Left lung (tissue), 10 donors: ENCODE data around the gene MTHFR. TPM values are rescaled to one million over a fixed set of nuclear protein-coding genes. Genes with fewer than 3 reads are reported as not detected.

Experiments
- ATAC-seq: fragments of 200-7000 bp; cut with Tn5 transposase; one replicate; pipeline ENCODE4 v1.9.1; 2020; ENCODE audit warnings: moderate library complexity
- DNase-seq, 4 donors: peaks; one replicate each; pipeline ENCODE4 v3.0.0-alpha.2; 2013 to 2020
- H3K27ac ChIP-seq, 2 donors: fragments of 200-600 bp; sonication (generic) in 1 of 2; one replicate each; pipeline versions ENCODE4 v1.5.0 to v1.8.0; 2020 to 2021
- H3K27me3 ChIP-seq, 2 donors: fragments of 200-600 bp; sonication (generic) in 1 of 2; one replicate each; pipeline versions ENCODE4 v1.5.0 to v1.8.0; 2020 to 2021
- H3K36me3 ChIP-seq, 2 donors: fragments of 200-600 bp; sonication (generic) in 1 of 2; one replicate each; pipeline versions ENCODE4 v1.5.0 to v1.8.0; 2020 to 2021
- H3K4me1 ChIP-seq, 2 donors: fragments of 200-600 bp; one replicate each; pipeline ENCODE4 v1.8.0; 2021
- H3K4me3 ChIP-seq, 2 donors: fragments of 200-600 bp; sonication (generic) in 1 of 2; one replicate each; pipeline versions ENCODE4 v1.5.0 to v1.8.0; 2020 to 2021; ENCODE audit warnings: mild to moderate bottlenecking in 1 of 2
- H3K9me3 ChIP-seq, 2 donors: fragments of 200-600 bp; sonication (generic) in 1 of 2; one replicate each; pipeline versions ENCODE4 v1.5.0 to v1.8.0; 2020 to 2021
- CTCF ChIP-seq, 2 donors: fragments of 200-600 bp; sonication (generic) in 1 of 2; IDR thresholded peaks; one replicate each; pipeline versions ENCODE4 v1.5.0 to v1.8.0; 2021; ENCODE audit warnings: antibody characterized with exemption in 2 of 2
- intact Hi-C, 2 donors: fragments of 100-400 bp; cut with DNase I; formaldehyde crosslinking; loops; one replicate each; pipeline versions ENCODE4 v1.11.2 to v1.14.2; 2022
- polyA plus RNA-seq, 6 donors: library from polyadenylated mRNA; unstranded; fragments of 120-200 nt; gene quantifications; one replicate each; pipeline ENCODE4 v1.2.1, GENCODE V29; 2013; ENCODE audit not compliant: insufficient read length in 6 of 6
- total RNA-seq, 2 donors: library from RNA; stranded (reverse); fragmentation: NEBNext Ultra II Directional; extraction: Animal tissue kit (Norgen Biotek cat#: 25700); gene quantifications; one replicate each; pipeline ENCODE4 v1.2.1, GENCODE V29; 2021
- donor health status: DM: no; HTN: yes; CAD: no.
- donor health status: DM: no; HTN: no; CAD: no.

The MTHFR gene
- total and polyA plus RNA-seq, 8 donors = 16.5 to 44.5 (median 25.5) TPM

GRCh38 chr1:11780380-11781147, 25.2 kb downstream of the MTHFR start:
- H3K9me3 ChIP-seq = no peaks in the 10 kb centered on the region
- peaks cover 8 to 10% of the 10 kb centered on the region in 2 donors for H3K4me1 ChIP-seq
- DNase-seq (peak in 1 of 4 donors; percentile 16), ATAC-seq (no peak)
- no peaks in the 10 kb centered on the region for H3K36me3 ChIP-seq
- no peak for TF ChIP-seq CTCF (IDR thresholded peaks at IDR 0.05)
- no peaks in the 10 kb centered on the region for H3K27me3 ChIP-seq
- intact Hi-C loops = no loop called here
- H3K4me3 ChIP-seq = no peak overlapping the region
- no peak overlapping the region for H3K27ac ChIP-seq

GRCh38 chr1:11779715-11780379, 25.9 kb downstream of the MTHFR start:
- no peaks in the 10 kb centered on the region for H3K9me3 ChIP-seq
- DNase-seq (peak in 1 of 4 donors; percentile 74), ATAC-seq (no peak)
- intact Hi-C loops = no loop called here
- TF ChIP-seq CTCF (IDR thresholded peaks at IDR 0.05) = no peak
- no peak overlapping the region for H3K4me3 ChIP-seq
- H3K36me3 ChIP-seq = no peaks in the 10 kb centered on the region
- no peak overlapping the region for H3K27ac ChIP-seq
- H3K27me3 ChIP-seq = no peaks in the 10 kb centered on the region
- peaks cover 1 to 3% of the 10 kb centered on the region in 2 donors for H3K4me1 ChIP-seq

GRCh38 chr1:11778844-11779623, 26.7 kb downstream of the MTHFR start:
- Histone ChIP-seq H3K4me3 (no peak overlapping the region), H3K4me1 (no peaks in the 10 kb centered on the region), H3K27me3 (no peaks in the 10 kb centered on the region), H3K36me3 (no peaks in the 10 kb centered on the region), H3K27ac (no peak overlapping the region), H3K9me3 (no peaks in the 10 kb centered on the region)
- peak in 1 of 4 donors; percentile 52 for DNase-seq
- intact Hi-C loops = no loop called here
- no peak for ATAC-seq
- TF ChIP-seq CTCF (IDR thresholded peaks at IDR 0.05) = no peak

- intact Hi-C loops = no loop called here
- no peak for TF ChIP-seq CTCF (IDR thresholded peaks at IDR 0.05)
- Histone ChIP-seq H3K27me3 (no peaks in the 10 kb centered on the region), H3K9me3 (no peaks in the 10 kb centered on the region), H3K4me1 (no peaks in the 10 kb centered on the region), H3K4me3 (no peak overlapping the region), H3K27ac (no peak overlapping the region), H3K36me3 (no peaks in the 10 kb centered on the region)
- peak in 1 of 4 donors; percentile 54 for DNase-seq
- no peak for ATAC-seq
Measured at GRCh38 chr1:11778336-11778735, 27.4 kb downstream of the MTHFR start.
